GM12865 (cell line): Measurements from ENCODE around the gene SPOCK3.
"Not testable (repeated sequence)": the region's sequence is repeated elsewhere in the genome, so short reads cannot be mapped to it uniquely, and the experiment has no call there.

Experiments used
- DNase-seq: peaks from one replicate; pipeline ENCODE4 v3.0.0; 2010; ENCODE audit warnings: low read depth
- H3K4me3 ChIP-seq: 2 replicates; pipeline ENCODE4 v1.5.1; 2011; ENCODE audit warnings: mild to moderate bottlenecking, low read depth, low read length, control low read depth
- CTCF ChIP-seq: IDR thresholded peaks from 2 replicates; pipeline ENCODE4 v1.5.1; 2011; ENCODE audit warnings: low read length, control low read depth, low read depth, inconsistent platforms; ENCODE audit not compliant: insufficient read depth; ENCODE audit errors: missing control alignments

Gene SPOCK3

GRCh38 chr4:167234316-167234881 is at the start of gene SPOCK3:
Gene SPOCK3, minus strand, starts transcription at chr4:167234494.
- peak within 1 kb of the TSS; percentile 83 for H3K4me3 ChIP-seq
- TF ChIP-seq CTCF = no peak
- peak; percentile 45 for DNase-seq

DNA sequence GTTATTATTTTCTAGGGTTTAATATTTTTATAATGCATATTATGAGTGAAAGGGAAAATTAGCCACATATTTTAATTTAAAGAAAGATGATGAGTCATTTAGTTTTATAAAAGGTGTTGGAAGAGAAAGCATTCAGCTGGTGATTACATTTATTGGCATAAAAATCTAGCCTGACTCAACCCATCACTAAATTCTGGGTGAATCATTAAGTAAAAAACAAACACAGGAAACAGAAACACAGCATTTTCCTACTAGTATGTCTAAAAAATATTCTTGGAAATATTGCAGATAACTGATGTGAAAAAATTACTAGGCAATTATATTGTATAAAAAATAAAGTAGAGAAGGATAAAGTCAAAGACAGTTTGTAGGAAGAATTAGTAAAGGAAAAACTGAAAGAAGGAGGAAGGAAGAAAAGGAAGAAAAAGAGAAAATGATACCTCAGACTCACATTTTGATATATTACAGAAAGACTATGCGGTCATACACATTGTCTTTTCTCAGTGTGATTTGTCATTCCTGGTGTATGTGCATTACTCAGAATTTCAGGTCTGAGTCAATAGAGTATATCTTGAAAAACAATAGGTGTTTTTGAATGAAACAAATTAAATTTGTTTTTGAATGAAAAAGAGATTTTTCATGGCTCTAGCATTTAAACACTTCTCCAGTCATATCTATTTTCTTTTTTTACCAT is 48.0 kb upstream of the SPOCK3 start:
- DNase-seq = no peak
- TF ChIP-seq CTCF = no peak
- no peak overlapping the region for H3K4me3 ChIP-seq

GRCh38 chr4:167281545-167281944 is 47.3 kb upstream of the SPOCK3 start:
- not testable (repeated sequence) for H3K4me3 ChIP-seq, DNase-seq

- H3K4me3 ChIP-seq = no peak overlapping the region
- no peak for TF ChIP-seq CTCF
- DNase-seq = no peak
These were observed 40.1 kb upstream of the SPOCK3 start for GRCh38 chr4:167274351-167274750.

- TF ChIP-seq CTCF = no peak
- DNase-seq = no peak
- H3K4me3 ChIP-seq = no peak overlapping the region
These were observed 30.9 kb upstream of the SPOCK3 start for GRCh38 chr4:167265231-167265630.

- no peak overlapping the region for H3K4me3 ChIP-seq
- no peak for TF ChIP-seq CTCF
- no peak for DNase-seq
These were observed 14.0 kb upstream of the SPOCK3 start for GRCh38 chr4:167248271-167248670.

GRCh38 chr4:167239627-167240026 is 5.3 kb upstream of the SPOCK3 start:
- no peak for DNase-seq
- no peak overlapping the region for H3K4me3 ChIP-seq
- no peak for TF ChIP-seq CTCF
